HFFc6 (cell line): Measurements from ENCODE around the gene RTN4RL2. TPM values are rescaled to one million over a fixed set of nuclear protein-coding genes. Genes with fewer than 3 reads are reported as not detected.

Source experiments
- DNase-seq: peaks from one replicate; pipeline ENCODE4 v3.0.0-alpha.2; 2018
- H3K27ac Mint-ChIP-seq: 2 replicates; pipeline ENCODE4 v1.8.0; 2020; ENCODE audit warnings: mild to moderate bottlenecking, mixed read lengths
- H3K27me3 Mint-ChIP-seq: 2 replicates; pipeline ENCODE4 v1.8.0; 2021; ENCODE audit warnings: mild to moderate bottlenecking, moderate library complexity, mixed read lengths; ENCODE audit not compliant: insufficient read depth
- H3K36me3 Mint-ChIP-seq: 2 replicates; pipeline ENCODE4 v1.8.0; 2021; ENCODE audit warnings: low read depth, mixed read lengths
- H3K4me1 Mint-ChIP-seq: 2 replicates; pipeline ENCODE4 v1.8.0; 2020; ENCODE audit warnings: low read depth, mixed read lengths
- H3K4me3 Mint-ChIP-seq: 2 replicates; pipeline ENCODE4 v1.8.0; 2020; ENCODE audit warnings: mild to moderate bottlenecking, moderate library complexity, mixed read lengths
- H3K9me3 Mint-ChIP-seq: 2 replicates; pipeline ENCODE4 v1.8.0; 2020; ENCODE audit warnings: mild to moderate bottlenecking, mixed read lengths
- total RNA-seq, 6 experiments: library from RNA; stranded (reverse); fragmentation: NEBNext Ultra II Directional; extraction: Animal tissue kit (Norgen Biotek cat#: 25700); gene quantifications; 2 replicates in 1 of 6; 3 replicates in 5 of 6; pipeline ENCODE4 v1.2.3, GENCODE V29; 2021
- TF ChIP-seq, protein P1 (sequence below): fragments of 200-600 bp; sonication (generic); IDR thresholded peaks from 2 replicates; pipeline ENCODE4 v1.5.0; 2021; ENCODE audit warnings: antibody characterized with exemption, mild to moderate bottlenecking

Gene RTN4RL2
- total RNA-seq, 6 experiments from 2014 or later = 0.09 to 0.66 (median 0.35) TPM

DNA sequence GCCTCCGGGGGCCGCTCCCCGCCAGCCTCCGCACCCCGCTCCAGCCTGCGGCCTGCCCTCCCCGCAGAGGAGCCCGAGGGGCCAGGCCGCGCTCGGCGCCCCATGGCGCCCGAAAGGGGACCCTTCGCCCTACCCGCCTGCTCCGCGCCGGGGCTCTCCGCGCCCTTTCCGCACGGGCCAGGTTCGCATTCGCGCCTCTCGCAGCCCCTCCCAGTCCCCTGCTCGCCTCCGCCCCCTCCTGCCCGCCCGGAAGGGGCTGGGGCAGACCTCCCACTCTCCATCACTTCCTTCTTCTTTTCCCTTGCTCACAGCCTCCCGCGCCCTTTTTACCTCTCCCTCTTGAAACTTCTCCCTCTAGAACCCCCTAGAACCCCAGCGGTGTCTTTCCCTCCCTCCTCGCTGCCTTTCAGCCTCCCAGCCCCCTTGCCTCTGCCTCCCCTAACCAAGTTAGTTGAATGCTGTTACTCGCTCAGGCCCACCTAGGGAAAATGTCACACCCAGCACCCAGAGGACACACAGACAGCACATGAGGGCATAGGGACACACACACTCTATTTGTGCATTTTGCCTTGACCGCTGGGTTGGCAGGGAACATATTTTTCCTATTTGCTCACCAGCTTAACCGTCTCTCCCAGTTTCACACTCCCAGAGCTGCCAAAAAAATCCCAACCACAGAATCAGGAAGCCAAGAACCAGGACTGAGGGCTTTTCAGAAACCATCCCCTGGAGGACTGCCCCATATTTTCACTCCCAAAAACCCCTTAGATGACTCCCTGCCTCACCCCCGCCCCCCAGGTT, 33.2 kb upstream of the RTN4RL2 start, which contains the start of gene SLC43A3:
SLC43A3 (minus strand) TSS at position 193 of the 798 bp plus-strand sequence. CDS start 949 bp downstream, outside the sequence.
- peak; percentile 75 for DNase-seq
- Mint-ChIP-seq H3K27ac (peak within 1 kb of the TSS; percentile 95), H3K27me3 (peaks cover 9% of the 10 kb centered on the region), H3K4me1 (peaks cover 43% of the 10 kb centered on the region), H3K4me3 (peak within 1 kb of the TSS; percentile 85), H3K36me3 (no peaks in the 10 kb centered on the region), H3K9me3 (no peaks in the 10 kb centered on the region)
- TF ChIP-seq, protein P1, sequence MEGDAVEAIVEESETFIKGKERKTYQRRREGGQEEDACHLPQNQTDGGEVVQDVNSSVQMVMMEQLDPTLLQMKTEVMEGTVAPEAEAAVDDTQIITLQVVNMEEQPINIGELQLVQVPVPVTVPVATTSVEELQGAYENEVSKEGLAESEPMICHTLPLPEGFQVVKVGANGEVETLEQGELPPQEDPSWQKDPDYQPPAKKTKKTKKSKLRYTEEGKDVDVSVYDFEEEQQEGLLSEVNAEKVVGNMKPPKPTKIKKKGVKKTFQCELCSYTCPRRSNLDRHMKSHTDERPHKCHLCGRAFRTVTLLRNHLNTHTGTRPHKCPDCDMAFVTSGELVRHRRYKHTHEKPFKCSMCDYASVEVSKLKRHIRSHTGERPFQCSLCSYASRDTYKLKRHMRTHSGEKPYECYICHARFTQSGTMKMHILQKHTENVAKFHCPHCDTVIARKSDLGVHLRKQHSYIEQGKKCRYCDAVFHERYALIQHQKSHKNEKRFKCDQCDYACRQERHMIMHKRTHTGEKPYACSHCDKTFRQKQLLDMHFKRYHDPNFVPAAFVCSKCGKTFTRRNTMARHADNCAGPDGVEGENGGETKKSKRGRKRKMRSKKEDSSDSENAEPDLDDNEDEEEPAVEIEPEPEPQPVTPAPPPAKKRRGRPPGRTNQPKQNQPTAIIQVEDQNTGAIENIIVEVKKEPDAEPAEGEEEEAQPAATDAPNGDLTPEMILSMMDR = no peak

DNA sequence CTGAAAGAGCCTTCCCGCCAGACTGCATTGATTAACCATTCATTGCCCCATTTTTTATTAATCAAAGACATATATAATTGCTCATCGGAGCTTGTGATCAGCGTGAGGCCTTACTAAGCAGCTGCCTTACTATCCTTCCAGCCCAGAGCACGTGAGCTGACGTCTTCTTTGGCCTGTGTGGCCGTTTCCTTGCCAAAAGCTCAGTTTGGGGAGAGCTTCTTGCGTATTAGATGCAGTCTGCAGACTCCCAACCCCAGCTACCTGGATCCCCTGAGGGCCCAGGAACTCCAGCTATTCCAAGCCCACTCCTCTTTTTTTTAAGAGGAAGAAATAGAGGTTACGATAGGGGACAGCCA, 32.6 kb upstream of the RTN4RL2 start:
- no peak for DNase-seq
- peaks cover 6% of the 10 kb centered on the region for H3K27me3 Mint-ChIP-seq
- H3K4me1 Mint-ChIP-seq = peaks cover 48% of the 10 kb centered on the region
- no peaks in the 10 kb centered on the region for H3K36me3 Mint-ChIP-seq
- H3K27ac Mint-ChIP-seq = peak overlapping the region; percentile 95
- no peaks in the 10 kb centered on the region for H3K9me3 Mint-ChIP-seq
- TF ChIP-seq, protein P1 = no peak
- peak overlapping the region; percentile 85 for H3K4me3 Mint-ChIP-seq

DNA sequence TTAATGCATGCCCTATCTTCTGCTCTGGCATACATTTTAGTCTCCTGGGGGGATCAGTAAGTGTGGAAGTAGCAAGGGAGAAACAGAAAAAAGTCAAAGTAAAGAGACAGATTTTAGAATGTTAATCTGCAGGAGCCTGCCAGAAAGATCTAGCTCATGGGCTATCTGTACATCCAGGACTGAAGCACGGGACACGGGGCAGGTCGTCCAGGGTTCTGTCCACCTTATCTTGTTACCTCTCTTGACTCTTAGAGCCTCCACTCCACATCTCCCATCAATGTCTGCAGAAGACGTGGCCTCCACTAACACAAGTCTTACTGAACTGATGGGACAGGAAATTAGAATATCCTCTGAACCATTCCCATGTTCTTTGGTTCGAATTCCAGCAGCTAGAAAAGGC, 31.7 kb upstream of the RTN4RL2 start:
- no peak for DNase-seq
- Mint-ChIP-seq H3K27ac (no peak overlapping the region), H3K36me3 (no peaks in the 10 kb centered on the region), H3K4me1 (peaks cover 58% of the 10 kb centered on the region), H3K9me3 (no peaks in the 10 kb centered on the region), H3K4me3 (no peak overlapping the region), H3K27me3 (peaks cover 6% of the 10 kb centered on the region)
- TF ChIP-seq, protein P1 = no peak

DNA sequence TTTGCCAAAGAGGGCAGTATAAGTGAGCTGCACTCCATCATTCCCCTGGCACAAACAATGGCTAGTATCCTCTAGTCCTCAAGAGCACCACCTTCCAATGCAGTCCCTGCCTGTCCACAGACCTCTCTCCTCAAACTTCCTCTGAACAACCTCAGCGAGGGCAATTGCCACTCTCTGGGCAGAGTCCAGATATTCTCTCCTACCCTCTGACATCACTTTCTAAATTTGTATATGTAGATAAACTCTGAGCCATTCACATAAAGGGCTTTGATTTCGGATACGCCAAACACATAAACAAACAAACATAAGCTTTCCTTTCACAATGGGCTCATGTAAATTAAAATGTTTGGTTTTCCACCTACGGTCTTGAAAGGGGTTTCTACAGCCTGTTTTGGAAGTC, 30.4 kb upstream of the RTN4RL2 start:
- TF ChIP-seq, protein P1 = no peak
- no peak overlapping the region for H3K4me3 Mint-ChIP-seq
- peaks cover 62% of the 10 kb centered on the region for H3K4me1 Mint-ChIP-seq
- H3K27me3 Mint-ChIP-seq = peaks cover 6% of the 10 kb centered on the region
- no peak for DNase-seq
- no peaks in the 10 kb centered on the region for H3K36me3 Mint-ChIP-seq
- no peaks in the 10 kb centered on the region for H3K9me3 Mint-ChIP-seq
- H3K27ac Mint-ChIP-seq = no peak overlapping the region

DNA sequence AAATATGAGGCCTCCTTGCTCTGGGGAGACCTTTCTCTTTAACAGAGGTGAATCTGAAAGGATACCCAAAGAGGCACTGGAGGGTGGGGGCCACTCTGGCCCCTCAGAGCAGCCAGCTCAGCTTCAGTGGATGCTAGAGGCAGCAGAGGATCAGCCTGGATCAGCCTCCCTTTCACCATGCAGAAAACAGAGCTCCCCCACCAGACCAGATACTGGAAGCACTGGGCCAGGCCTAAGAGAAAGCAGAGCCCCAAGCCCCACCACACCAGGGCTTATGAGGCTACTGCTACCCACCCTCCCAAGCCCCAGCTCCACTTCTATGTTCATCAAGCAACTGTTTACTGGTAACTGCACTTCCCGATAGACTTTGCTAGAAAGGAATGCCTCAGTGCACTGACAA, 29.4 kb upstream of the RTN4RL2 start:
- no peak for DNase-seq
- H3K27me3 Mint-ChIP-seq = peaks cover 6% of the 10 kb centered on the region

More for the DNA sequence above, 29.4 kb upstream of the RTN4RL2 start:
- TF ChIP-seq, protein P1 = no peak; the same call in 1 of the 2 replicates
- H3K27ac Mint-ChIP-seq = no peak overlapping the region
- peaks cover 58% of the 10 kb centered on the region for H3K4me1 Mint-ChIP-seq
- no peaks in the 10 kb centered on the region for H3K9me3 Mint-ChIP-seq
- H3K4me3 Mint-ChIP-seq = no peak overlapping the region
- no peaks in the 10 kb centered on the region for H3K36me3 Mint-ChIP-seq
